Endometrial microvascular endothelial cells (primary cell): ENCODE data around the gene SLC25A48. TPM values are rescaled to one million over a fixed set of nuclear protein-coding genes. Genes with fewer than 3 reads are reported as not detected.
"Not testable (repeated sequence)": the region's sequence is repeated elsewhere in the genome, so short reads cannot be mapped to it uniquely, and the experiment has no call there.

Source experiments
- in situ Hi-C: cut with HindIII; loops from 2 replicates; pipeline ENCODE4 v1.10.0; 2017; ENCODE audit warnings: low sequenced_read_pairs, low pct_unique_long_range_greater_than_20kb; ENCODE audit errors: inconsistent ontology term
- total RNA-seq: library from RNA; depleted of rRNA; stranded (reverse); fragments of >200 nt; gene quantifications from one replicate; pipeline ENCODE4 v1.2.3, GENCODE V29; 2015; ENCODE audit errors: inconsistent ontology term

The SLC25A48 gene
- total RNA-seq, 1 donor from 2014 or later: not detected

DNA sequence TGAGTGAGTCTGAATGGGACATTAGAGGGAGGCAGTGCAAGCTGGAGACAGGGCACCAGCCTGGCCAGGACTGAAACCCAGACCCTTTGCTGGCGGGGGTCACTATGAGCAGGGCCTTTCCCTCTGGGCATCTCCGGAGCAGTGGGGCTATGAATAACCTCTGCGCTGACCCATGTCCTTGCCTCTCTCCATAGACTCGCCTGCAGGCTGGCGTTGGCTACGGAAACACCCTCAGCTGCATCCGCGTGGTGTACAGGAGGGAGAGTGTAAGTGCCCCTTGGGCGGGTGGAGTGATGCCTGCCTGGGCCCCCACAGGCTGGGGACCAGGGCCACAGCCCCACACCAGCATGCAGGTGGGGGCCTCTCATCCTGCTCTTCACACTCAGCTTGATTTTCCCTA lies 15.8 kb downstream of the SLC25A48 start:
- in situ Hi-C loops: no loop called here

GRCh38 chr5:135850671-135851070 lies 16.2 kb downstream of the SLC25A48 start:
- in situ Hi-C loops: no loop called here

- in situ Hi-C loops: no loop called here
Measured at GRCh38 chr5:135851186-135851914, 16.9 kb downstream of the SLC25A48 start.

DNA sequence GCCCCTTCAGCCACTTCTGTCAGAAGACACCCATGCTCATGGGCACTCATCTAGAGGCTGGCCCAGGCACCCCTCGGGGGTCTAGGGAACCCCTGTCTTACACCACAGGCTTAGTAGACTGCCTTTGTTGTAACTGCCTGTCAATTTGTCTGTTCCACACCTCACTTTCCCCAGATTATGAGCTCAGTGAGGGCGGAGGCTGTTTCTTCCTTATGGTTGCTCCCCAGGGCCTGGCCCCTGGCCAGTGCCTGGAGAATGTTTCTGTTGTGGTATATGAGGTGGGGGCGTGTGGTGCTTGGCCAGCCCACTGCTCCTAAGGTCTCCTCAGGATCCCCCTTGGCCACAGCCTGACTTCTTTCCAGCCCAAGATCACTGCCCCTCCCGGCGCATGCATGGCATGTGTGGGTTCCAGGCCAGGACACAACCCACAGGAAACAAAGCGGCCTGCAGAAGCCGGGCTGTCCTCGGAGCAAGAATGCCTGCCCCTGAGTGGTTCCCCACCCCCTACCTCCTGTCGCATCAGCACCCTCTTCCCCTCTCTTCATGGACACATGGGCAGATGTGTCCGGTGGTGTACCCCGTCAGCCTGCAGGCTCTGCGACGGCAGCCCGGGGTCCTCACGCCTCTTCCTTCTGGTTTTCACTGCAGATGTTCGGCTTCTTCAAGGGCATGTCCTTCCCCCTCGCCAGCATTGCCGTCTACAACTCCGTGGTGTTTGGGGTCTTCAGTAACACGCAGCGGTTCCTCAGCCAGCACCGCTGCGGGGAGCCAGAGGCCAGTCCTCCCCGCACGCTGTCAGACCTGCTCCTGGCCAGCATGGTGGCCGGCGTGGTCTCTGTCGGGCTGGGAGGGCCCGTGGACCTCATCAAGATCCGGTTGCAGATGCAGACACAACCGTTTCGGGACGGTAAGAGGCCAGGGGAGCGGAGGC lies 17.7 kb downstream of the SLC25A48 start:
- in situ Hi-C loops: no loop called here

DNA sequence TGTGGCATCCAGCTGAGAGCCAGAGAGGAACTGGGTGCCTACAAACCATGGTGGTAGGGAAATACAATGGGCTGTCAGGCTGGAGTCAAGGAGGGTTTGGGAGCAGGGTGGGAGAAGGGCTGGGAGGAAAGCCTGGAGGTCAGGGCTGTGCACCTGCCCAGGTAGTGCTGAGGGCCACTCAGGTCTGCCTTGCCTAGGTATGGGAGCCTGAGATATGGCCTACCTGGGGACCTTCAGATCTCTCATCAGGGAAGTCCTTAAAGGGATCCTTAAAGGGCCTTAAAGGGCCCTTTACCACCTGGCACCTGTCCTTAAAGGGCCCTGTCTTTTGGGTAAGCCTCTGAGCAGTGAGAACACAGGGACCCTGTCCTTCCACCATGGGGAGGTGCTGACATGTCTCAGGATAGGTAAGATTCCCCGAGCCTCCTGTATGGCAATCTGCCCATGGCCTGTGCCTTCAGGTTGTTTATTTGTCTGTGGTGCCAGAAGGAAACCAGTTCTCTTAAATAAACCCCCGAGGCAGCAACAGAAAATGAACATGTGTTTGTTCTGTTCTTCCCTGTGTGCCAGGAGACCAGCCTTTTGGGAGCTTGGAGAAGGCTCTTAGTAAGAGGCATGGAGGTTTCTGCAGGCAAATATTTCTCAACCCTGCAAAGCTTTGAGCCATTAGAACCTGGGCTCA lies 23.3 kb downstream of the SLC25A48 start:
- in situ Hi-C loops: no loop called here

- in situ Hi-C loops: not testable (repeated sequence)
Measured at GRCh38 chr5:135859186-135859585, 24.7 kb downstream of the SLC25A48 start.

DNA sequence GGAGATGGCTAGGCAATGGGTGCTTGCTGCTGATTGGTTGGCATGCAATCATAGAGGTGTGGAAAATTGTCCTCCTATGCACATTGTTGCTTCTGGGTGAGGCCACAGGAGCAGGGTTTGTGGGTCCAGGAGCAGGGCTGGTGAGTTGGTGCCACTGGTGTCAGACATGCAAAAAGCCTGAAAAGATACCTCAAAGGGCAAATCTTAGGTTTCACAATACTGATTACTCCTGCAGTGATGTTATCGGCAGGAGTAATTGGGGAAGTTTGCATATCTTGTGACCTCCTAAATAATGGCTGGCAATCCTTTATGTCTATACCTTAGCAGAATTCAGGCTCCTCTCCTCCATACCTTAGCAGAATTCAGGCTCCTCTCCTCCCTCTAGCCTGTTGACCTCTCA lies 25.2 kb downstream of the SLC25A48 start:
- in situ Hi-C loops: no loop called here

- in situ Hi-C loops: no loop called here
Measured at GRCh38 chr5:135861641-135862040, 27.2 kb downstream of the SLC25A48 start.

DNA sequence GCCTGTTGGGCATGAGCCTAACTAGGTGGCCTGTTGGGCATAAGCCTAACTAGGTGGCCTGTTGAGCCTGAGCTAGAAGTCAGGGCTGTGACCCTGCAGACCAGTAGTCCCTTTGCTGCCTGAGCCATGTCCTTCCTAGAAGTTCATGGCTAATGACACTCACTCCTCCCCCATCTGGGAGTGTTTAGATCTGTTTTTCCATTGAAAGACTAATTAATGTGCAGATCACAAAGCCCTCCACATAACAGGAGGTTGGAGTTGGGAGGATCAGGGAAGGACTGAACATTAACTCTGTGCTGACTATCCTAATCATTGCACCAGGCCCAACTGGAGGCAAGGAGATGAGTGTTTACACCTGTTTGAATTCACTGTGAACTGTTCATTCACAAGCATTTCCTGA lies 27.6 kb downstream of the SLC25A48 start:
- in situ Hi-C loops: no loop called here

DNA sequence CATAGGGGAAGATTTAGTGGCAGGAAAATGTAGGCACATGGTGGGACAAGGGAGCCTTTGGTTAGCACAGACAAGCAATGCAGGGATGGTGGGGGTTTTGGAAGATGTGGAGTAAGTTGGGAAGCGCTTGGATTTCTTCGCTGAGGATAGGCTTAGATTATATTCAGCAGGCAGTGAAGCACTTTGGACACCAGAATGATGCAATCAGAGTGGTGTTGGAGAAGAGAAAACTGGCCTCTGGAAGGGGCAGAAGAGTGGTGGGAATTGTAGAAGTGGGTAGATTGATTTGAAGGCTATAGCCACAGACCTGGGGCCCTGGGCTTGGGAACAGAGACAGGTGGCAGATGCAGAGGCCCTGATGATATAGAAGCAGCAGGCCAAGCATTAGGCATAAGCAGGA lies 28.3 kb downstream of the SLC25A48 start:
- in situ Hi-C loops: no loop called here

GRCh38 chr5:135864503-135865435 lies 30.3 kb downstream of the SLC25A48 start:
- in situ Hi-C loops: no loop called here

GRCh38 chr5:135866016-135866415 lies 31.6 kb downstream of the SLC25A48 start:
- in situ Hi-C loops: no loop called here

GRCh38 chr5:135867599-135867998 lies 33.1 kb downstream of the SLC25A48 start:
- in situ Hi-C loops: no loop called here

- in situ Hi-C loops: no loop called here
Measured at GRCh38 chr5:135868681-135869080, 34.2 kb downstream of the SLC25A48 start.

GRCh38 chr5:135869276-135869675 lies 34.8 kb downstream of the SLC25A48 start:
- in situ Hi-C loops: no loop called here

DNA sequence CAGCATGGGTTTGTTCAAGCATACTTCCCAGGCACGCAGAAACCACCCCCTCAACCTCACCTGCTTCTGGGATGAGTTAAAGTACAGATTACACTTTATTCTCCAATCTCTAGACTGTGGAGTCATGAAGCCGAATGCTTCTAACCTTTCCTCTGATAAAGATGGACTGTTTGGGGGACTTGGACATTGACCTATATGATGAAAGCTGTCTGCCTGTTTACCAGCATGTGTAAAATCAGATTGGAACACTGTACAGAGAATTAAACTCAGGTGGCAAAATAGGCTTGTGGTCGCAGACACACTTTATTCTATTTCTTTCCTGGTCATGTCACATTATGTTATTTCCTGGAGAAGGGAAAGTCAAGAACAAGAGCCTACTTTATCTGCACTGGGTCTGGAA lies 35.5 kb downstream of the SLC25A48 start:
- in situ Hi-C loops: no loop called here

GRCh38 chr5:135871268-135871915 lies 36.9 kb downstream of the SLC25A48 start:
- in situ Hi-C loops: no loop called here

DNA sequence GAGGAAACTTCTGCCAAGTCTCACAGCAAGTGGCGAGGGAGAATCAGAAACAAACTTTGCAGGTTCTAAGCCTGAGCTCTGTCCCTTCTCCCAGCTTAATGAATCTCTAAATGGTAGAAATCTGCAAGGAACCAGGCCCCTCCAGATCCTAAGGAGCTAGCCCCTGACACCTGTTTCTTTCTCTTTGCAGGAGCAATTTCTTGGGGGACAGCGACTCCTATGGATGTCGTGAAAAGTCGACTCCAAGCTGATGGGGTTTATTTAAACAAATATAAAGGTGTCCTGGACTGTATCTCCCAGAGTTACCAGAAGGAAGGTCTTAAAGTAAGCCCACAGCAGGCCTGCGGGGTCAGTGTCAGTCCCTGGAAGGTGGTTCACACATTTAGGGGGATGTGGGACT lies 39.4 kb downstream of the SLC25A48 start:
- in situ Hi-C loops: no loop called here
